Upper lobe of left lung (tissue), 6 donors: ENCODE measurements around the gene MYPN. TPM values are rescaled to one million over a fixed set of nuclear protein-coding genes. Genes with fewer than 3 reads are reported as not detected.

Experiments used
- ATAC-seq, 2 donors: fragments of 200-7000 bp; cut with Tn5 transposase; one replicate each; pipeline ENCODE4 v1.9.1; 2022; ENCODE audit warnings: mild to moderate bottlenecking in 2 of 2, moderate library complexity in 2 of 2; ENCODE audit not compliant: low FRiP score in 2 of 2
- DNase-seq, 2 donors: peaks; one replicate each; pipeline ENCODE4 v3.0.0-alpha.2; 2019 to 2020
- H3K27ac ChIP-seq, 4 donors: fragments of 200-600 bp; sonication (generic); one replicate each; pipeline ENCODE4 v1.5.1; 2016 to 2019
- H3K27me3 ChIP-seq, 4 donors: fragments of 200-600 bp; sonication (generic); one replicate each; pipeline ENCODE4 v1.5.1; 2017 to 2019
- H3K36me3 ChIP-seq, 4 donors: fragments of 200-600 bp; sonication (generic); one replicate each; pipeline ENCODE4 v1.5.1; 2016 to 2019
- H3K4me1 ChIP-seq, 4 donors: fragments of 200-600 bp; sonication (generic); one replicate each; pipeline ENCODE4 v1.5.1; 2018 to 2019
- H3K4me3 ChIP-seq, 4 donors: fragments of 200-600 bp; sonication (generic); one replicate each; pipeline ENCODE4 v1.5.1; 2017 to 2019; ENCODE audit warnings: mild to moderate bottlenecking in 2 of 4, moderate library complexity in 1 of 4
- H3K9me3 ChIP-seq, 4 donors: fragments of 200-600 bp; sonication (generic); one replicate each; pipeline ENCODE4 v1.5.1; 2018 to 2019
- EP300 ChIP-seq, 4 donors: sonication (generic); formaldehyde crosslinking; IDR thresholded peaks; one replicate each; pipeline ENCODE4 v1.5.1; 2017; ENCODE audit warnings: antibody characterized with exemption in 4 of 4, control low read depth in 2 of 4
- POLR2A ChIP-seq, 4 donors: fragments of 450-650 bp; IDR thresholded peaks; one replicate each; pipeline ENCODE4 v1.5.1; 2016 to 2017; ENCODE audit warnings: antibody characterized with exemption in 4 of 4, mild to moderate bottlenecking in 2 of 4
- POLR2AphosphoS5 ChIP-seq, 2 donors: sonication (generic); formaldehyde crosslinking; IDR thresholded peaks; one replicate each; pipeline ENCODE4 v1.5.1; 2017; ENCODE audit warnings: antibody characterized with exemption in 2 of 2
- WGBS, 2 donors: methylation state at CpG; one replicate each; pipeline ENCODE4 v1.1.5; 2017 to 2018; 5-methylcytosine and 5-hydroxymethylcytosine counted together
- total RNA-seq, 6 donors: library from RNA; depleted of rRNA in 4 of 6; stranded (reverse); fragments of >200 nt in 4 of 6; gene quantifications; one replicate each; pipeline versions ENCODE4 v1.1.0 to v1.2.1, GENCODE V29; 2016 to 2021
- TF ChIP-seq, protein P1 (sequence below), 6 experiments: fragments of 450-650 bp in 4 of 6; fragments of 200-600 bp in 2 of 6; sonication (generic) in 2 of 6; IDR thresholded peaks; one replicate each; pipeline ENCODE4 v1.5.1; 2016 to 2019; ENCODE audit warnings: antibody characterized with exemption in 6 of 6
- donor health status: DM: no; HTN: no; CAD: no; lungs with moderate emphysema.
- donor health status: DM: no; HTN: yes; CAD: no; lungs with severe emphysema.

The MYPN gene
- total RNA-seq, 6 donors from 2014 or later: not detected

DNA sequence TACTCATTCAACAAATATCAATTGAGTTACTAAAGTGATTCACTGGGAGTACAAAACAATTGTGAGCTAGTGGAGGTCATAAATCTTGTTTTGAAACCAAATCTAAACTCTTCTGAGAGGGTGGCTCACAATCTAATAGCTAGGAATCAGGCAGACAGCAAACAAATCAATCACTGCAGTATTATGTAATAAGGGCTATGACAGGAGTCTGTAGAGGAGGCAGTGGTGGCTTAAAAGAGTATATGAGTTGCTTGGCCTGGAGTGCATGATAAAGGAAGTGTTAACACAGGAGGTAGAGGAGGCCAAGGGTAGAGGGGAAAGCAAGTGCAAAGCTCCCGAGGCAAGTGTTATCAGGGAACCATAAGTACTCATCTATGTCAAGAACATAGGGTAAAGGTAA lies 16.5 kb downstream of the MYPN start:
- ATAC-seq (no peak), DNase-seq (no peak)
- Histone ChIP-seq H3K4me3 (no peak overlapping the region), H3K27ac (no peak overlapping the region), H3K4me1 (no peaks in the 10 kb centered on the region), H3K36me3 (no peaks in the 10 kb centered on the region), H3K27me3 (no peaks in the 10 kb centered on the region), H3K9me3 (no peaks in the 10 kb centered on the region)
- TF ChIP-seq EP300 (IDR thresholded peaks at IDR 0.05): no peak
- TF ChIP-seq POLR2AphosphoS5 (IDR thresholded peaks at IDR 0.05): no peak
- TF ChIP-seq, protein P1, sequence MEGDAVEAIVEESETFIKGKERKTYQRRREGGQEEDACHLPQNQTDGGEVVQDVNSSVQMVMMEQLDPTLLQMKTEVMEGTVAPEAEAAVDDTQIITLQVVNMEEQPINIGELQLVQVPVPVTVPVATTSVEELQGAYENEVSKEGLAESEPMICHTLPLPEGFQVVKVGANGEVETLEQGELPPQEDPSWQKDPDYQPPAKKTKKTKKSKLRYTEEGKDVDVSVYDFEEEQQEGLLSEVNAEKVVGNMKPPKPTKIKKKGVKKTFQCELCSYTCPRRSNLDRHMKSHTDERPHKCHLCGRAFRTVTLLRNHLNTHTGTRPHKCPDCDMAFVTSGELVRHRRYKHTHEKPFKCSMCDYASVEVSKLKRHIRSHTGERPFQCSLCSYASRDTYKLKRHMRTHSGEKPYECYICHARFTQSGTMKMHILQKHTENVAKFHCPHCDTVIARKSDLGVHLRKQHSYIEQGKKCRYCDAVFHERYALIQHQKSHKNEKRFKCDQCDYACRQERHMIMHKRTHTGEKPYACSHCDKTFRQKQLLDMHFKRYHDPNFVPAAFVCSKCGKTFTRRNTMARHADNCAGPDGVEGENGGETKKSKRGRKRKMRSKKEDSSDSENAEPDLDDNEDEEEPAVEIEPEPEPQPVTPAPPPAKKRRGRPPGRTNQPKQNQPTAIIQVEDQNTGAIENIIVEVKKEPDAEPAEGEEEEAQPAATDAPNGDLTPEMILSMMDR (IDR thresholded peaks at IDR 0.05): no peak
- TF ChIP-seq POLR2A (IDR thresholded peaks at IDR 0.05): no peak
- WGBS, 2 donors: 18 to 46% methylated on average over 1 of the region's 1 CpG

DNA sequence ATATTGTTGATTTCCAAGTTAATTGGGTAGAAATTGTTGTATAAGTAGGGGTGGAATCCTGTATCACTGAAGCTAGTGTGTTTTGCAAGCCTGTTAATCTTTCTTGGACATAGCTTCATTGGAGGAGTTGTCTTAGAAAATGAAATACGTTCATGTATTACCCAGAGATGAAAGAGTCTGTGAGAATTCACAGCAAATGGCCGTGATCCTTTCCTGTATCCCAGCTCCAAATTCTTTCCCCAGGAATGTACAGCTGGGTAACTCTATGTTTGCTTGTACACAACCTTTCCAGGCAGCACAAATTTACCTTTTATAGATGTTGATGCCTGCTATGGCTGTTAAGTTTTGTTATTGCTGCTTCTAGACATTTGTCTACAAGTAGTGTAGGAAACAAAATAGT lies 18.7 kb downstream of the MYPN start:
- H3K4me1 ChIP-seq: no peaks in the 10 kb centered on the region
- no peak overlapping the region for H3K4me3 ChIP-seq
- ATAC-seq (no peak), DNase-seq (no peak)
- no peaks in the 10 kb centered on the region for H3K9me3 ChIP-seq
- no peaks in the 10 kb centered on the region for H3K36me3 ChIP-seq
- H3K27ac ChIP-seq: no peak overlapping the region
- H3K27me3 ChIP-seq: no peaks in the 10 kb centered on the region
- TF ChIP-seq EP300 (IDR thresholded peaks at IDR 0.05) (no peak), POLR2A (IDR thresholded peaks at IDR 0.05) (no peak), POLR2AphosphoS5 (IDR thresholded peaks at IDR 0.05) (no peak)
- TF ChIP-seq, protein P1 (IDR thresholded peaks at IDR 0.05): no peak
- 61 to 65% methylated on average over 2 of the region's 2 CpGs for WGBS, 2 donors

DNA sequence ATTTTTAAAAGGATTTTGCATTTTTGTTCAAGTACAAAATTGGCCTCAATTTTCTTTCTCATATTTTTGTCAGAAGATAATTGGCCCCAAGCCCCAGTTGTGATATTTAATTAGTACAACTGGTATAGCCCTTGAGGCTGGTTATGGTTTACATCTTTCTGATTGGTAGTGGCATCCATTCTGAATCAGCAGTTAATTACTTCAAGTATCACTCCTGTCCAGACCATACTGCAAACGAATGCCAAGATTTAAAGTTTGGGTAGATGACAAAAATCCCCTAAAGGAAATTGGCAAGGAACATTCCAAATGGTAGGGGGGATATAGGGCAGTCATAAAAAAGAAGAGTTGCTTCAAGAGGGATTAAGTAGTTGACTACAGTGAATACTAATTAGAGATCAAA lies 23.1 kb downstream of the MYPN start:
- Histone ChIP-seq H3K9me3 (no peaks in the 10 kb centered on the region), H3K4me3 (no peak overlapping the region), H3K27me3 (no peaks in the 10 kb centered on the region), H3K36me3 (no peaks in the 10 kb centered on the region), H3K27ac (no peak overlapping the region), H3K4me1 (no peaks in the 10 kb centered on the region)
- TF ChIP-seq, protein P1 (IDR thresholded peaks at IDR 0.05): no peak
- TF ChIP-seq POLR2AphosphoS5 (IDR thresholded peaks at IDR 0.05) (no peak), EP300 (IDR thresholded peaks at IDR 0.05) (no peak), POLR2A (IDR thresholded peaks at IDR 0.05) (no peak)
- DNase-seq (no peak), ATAC-seq (no peak)
- WGBS, 2 donors: 35 to 64% methylated on average over 1 of the region's 1 CpG

DNA sequence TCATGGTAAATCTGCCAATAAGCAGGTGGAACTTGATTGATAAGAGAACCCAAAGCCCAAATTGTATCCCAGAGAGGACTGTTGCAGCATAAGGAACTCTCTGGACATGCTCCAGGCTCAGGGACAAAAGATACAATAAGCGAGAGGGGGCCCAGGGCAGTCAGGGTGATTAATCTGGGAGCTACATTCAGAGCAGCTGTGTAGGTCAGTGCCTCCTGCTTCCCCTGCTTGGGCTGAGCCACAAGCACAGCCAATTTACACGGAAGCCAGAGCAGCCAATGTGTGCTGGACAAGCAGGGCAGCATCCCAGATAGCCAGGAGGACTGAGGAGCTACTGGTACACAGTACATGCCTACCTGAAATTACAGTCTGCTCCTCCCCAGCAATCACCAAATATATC lies 24.2 kb downstream of the MYPN start:
- Histone ChIP-seq H3K9me3 (no peaks in the 10 kb centered on the region), H3K27ac (no peak overlapping the region), H3K4me1 (no peaks in the 10 kb centered on the region), H3K4me3 (no peak overlapping the region), H3K27me3 (no peaks in the 10 kb centered on the region), H3K36me3 (no peaks in the 10 kb centered on the region)
- no peak for TF ChIP-seq POLR2A (IDR thresholded peaks at IDR 0.05)
- TF ChIP-seq, protein P1 (IDR thresholded peaks at IDR 0.05): no peak
- TF ChIP-seq POLR2AphosphoS5 (IDR thresholded peaks at IDR 0.05): no peak
- no peak for TF ChIP-seq EP300 (IDR thresholded peaks at IDR 0.05)
- ATAC-seq: no peak
- WGBS, 2 donors: 58 to 81% methylated on average over 2 of the region's 2 CpGs
- DNase-seq: no peak

DNA sequence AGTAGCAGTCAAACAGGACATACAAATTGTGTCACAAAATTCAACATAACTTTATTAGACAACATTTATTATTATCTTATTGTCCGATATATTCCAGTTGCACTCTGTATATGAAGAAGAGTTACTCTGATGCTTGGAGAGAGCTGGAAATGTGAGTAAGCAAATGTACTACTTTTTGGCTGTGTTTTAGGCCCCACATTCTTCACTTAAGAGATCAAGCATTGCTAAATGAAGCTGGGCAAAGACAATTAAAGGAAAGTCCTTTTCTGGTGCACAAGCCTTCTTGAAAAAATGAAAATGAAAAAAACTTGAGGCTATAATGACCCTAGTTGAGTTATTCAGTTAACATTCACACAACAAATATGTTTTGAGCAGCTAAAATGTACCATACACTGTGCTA lies 26.1 kb downstream of the MYPN start:
- H3K27me3 ChIP-seq: no peaks in the 10 kb centered on the region
- no peak overlapping the region for H3K27ac ChIP-seq
- H3K36me3 ChIP-seq: no peaks in the 10 kb centered on the region
- ATAC-seq (peak in 1 of 2 donors; percentile 70), DNase-seq (no peak)
- TF ChIP-seq EP300 (IDR thresholded peaks at IDR 0.05) (no peak), POLR2A (IDR thresholded peaks at IDR 0.05) (no peak), POLR2AphosphoS5 (IDR thresholded peaks at IDR 0.05) (no peak)
- TF ChIP-seq, protein P1 (IDR thresholded peaks at IDR 0.05): no peak
- WGBS, 2 donors: 87 to 96% methylated on average over 1 of the region's 1 CpG
- no peaks in the 10 kb centered on the region for H3K4me1 ChIP-seq
- H3K9me3 ChIP-seq: no peaks in the 10 kb centered on the region
- H3K4me3 ChIP-seq: no peak overlapping the region
